Hepatocyte (in vitro differentiated cells): ENCODE results near the gene ZNF281.

ENCODE experiments used
- EZH2 ChIP-seq: fragments of 200-600 bp; sonication (generic); IDR thresholded peaks from 2 replicates; pipeline ENCODE4 v1.6.1; 2016; ENCODE audit warnings: antibody characterized with exemption, mild to moderate bottlenecking, borderline replicate concordance
- TF ChIP-seq, protein P1 (sequence below): fragments of 200-600 bp; sonication (generic); IDR thresholded peaks from 2 replicates; pipeline ENCODE4 v1.5.1; 2016; ENCODE audit warnings: antibody characterized with exemption, mild to moderate bottlenecking; ENCODE audit not compliant: poor library complexity

DNA sequence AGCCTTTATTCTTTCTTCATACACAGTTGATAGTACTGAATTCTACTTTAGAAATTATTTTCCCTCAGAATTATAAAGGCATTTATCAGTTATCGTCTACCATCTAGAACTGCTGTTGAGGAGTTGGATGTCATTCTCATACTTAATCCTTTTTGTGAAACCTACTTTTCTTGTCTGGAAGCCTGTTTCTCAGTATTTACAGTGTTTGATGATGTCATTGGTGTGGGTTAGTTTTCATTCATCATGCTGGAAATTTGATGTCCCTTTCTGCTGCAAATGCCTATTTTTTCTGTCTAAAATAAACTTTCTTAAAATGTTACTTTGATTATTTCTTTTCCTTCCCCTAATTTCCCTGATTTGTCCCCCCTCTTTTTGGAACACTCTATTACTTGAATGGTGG, 22.8 kb upstream of the ZNF281 start:
- TF ChIP-seq, protein P1, sequence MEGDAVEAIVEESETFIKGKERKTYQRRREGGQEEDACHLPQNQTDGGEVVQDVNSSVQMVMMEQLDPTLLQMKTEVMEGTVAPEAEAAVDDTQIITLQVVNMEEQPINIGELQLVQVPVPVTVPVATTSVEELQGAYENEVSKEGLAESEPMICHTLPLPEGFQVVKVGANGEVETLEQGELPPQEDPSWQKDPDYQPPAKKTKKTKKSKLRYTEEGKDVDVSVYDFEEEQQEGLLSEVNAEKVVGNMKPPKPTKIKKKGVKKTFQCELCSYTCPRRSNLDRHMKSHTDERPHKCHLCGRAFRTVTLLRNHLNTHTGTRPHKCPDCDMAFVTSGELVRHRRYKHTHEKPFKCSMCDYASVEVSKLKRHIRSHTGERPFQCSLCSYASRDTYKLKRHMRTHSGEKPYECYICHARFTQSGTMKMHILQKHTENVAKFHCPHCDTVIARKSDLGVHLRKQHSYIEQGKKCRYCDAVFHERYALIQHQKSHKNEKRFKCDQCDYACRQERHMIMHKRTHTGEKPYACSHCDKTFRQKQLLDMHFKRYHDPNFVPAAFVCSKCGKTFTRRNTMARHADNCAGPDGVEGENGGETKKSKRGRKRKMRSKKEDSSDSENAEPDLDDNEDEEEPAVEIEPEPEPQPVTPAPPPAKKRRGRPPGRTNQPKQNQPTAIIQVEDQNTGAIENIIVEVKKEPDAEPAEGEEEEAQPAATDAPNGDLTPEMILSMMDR = no peak
- TF ChIP-seq EZH2 = no peak
